Tibial nerve (tissue), 3 donors: ENCODE data around the gene CD8A.

Source experiments
- POLR2A ChIP-seq, 2 donors: fragments of 450-650 bp; IDR thresholded peaks; one replicate each; pipeline ENCODE4 v1.6.1; 2017; ENCODE audit warnings: antibody characterized with exemption in 2 of 2, mild to moderate bottlenecking in 2 of 2, moderate library complexity in 2 of 2
- TF ChIP-seq, protein P1 (sequence below), 5 experiments: fragments of 200-600 bp in 3 of 5; fragments of 450-650 bp in 2 of 5; sonication (generic) in 3 of 5; IDR thresholded peaks; one replicate each; pipeline ENCODE4 v1.5.1; 2016 to 2019; ENCODE audit warnings: antibody characterized with exemption in 5 of 5, mild to moderate bottlenecking in 3 of 5, moderate library complexity in 2 of 5

DNA sequence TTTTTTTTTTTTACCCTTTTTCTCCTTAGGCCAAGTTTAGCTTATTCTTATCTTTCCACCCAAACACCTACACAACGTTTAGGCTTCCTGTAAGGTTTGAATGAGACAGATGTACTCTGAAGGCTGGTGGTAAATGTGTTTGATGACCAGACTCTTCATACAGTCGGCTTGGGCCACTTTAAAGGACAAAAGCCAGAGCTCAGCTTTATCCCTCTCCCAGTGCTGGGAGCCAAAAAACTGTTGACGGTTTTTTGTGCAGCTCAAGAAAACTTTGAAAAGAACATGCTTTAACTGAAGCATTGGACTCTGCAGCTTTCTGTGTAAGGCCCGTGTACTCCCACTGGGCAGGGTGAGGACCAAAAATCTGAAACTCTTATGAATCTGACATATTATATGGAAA lies 15.4 kb downstream of the CD8A start:
- TF ChIP-seq, protein P1, sequence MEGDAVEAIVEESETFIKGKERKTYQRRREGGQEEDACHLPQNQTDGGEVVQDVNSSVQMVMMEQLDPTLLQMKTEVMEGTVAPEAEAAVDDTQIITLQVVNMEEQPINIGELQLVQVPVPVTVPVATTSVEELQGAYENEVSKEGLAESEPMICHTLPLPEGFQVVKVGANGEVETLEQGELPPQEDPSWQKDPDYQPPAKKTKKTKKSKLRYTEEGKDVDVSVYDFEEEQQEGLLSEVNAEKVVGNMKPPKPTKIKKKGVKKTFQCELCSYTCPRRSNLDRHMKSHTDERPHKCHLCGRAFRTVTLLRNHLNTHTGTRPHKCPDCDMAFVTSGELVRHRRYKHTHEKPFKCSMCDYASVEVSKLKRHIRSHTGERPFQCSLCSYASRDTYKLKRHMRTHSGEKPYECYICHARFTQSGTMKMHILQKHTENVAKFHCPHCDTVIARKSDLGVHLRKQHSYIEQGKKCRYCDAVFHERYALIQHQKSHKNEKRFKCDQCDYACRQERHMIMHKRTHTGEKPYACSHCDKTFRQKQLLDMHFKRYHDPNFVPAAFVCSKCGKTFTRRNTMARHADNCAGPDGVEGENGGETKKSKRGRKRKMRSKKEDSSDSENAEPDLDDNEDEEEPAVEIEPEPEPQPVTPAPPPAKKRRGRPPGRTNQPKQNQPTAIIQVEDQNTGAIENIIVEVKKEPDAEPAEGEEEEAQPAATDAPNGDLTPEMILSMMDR (IDR thresholded peaks at IDR 0.05), result no peak
- TF ChIP-seq POLR2A (IDR thresholded peaks at IDR 0.05), result no peak
